SK-N-SH treated with all-trans-retinoic acid at 6 μM for 48 hours (cell line): ENCODE data around the gene KCND2.

Experiments
- SNAI2 ChIP-seq: fragments of 250-450 bp; sonication (Bioruptor Pico); IDR thresholded peaks from 2 replicates; pipeline ENCODE4 v1.5.0; 2020; ENCODE audit warnings: mild to moderate bottlenecking, moderate library complexity
- TSHZ2 ChIP-seq: fragments of 250-450 bp; sonication (Bioruptor Pico); IDR thresholded peaks from 2 replicates; pipeline ENCODE4 v1.5.0; 2020; ENCODE audit warnings: mild to moderate bottlenecking, moderate library complexity
- ZFP30 ChIP-seq: fragments of 450-650 bp; formaldehyde crosslinking; IDR thresholded peaks from 2 replicates; pipeline ENCODE4 v1.5.0; 2022; ENCODE audit warnings: mild to moderate bottlenecking, moderate library complexity

- TF ChIP-seq ZFP30 (CRISPR knock-in tag), result no peak
- no peak for TF ChIP-seq TSHZ2 (CRISPR knock-in tag)
- no peak for TF ChIP-seq SNAI2 (CRISPR knock-in tag)
Measured at GRCh38 chr7:120724448-120724847, 451.5 kb downstream of the KCND2 start.
